GM10847 (cell line): ENCODE measurements around the gene NEDD8.

ENCODE experiments used
- POLR2A ChIP-seq: IDR thresholded peaks from 2 replicates; pipeline ENCODE4 v1.6.1; 2011; ENCODE audit not compliant: insufficient read length; ENCODE audit errors: extremely low read depth

NEDD8 gene

DNA sequence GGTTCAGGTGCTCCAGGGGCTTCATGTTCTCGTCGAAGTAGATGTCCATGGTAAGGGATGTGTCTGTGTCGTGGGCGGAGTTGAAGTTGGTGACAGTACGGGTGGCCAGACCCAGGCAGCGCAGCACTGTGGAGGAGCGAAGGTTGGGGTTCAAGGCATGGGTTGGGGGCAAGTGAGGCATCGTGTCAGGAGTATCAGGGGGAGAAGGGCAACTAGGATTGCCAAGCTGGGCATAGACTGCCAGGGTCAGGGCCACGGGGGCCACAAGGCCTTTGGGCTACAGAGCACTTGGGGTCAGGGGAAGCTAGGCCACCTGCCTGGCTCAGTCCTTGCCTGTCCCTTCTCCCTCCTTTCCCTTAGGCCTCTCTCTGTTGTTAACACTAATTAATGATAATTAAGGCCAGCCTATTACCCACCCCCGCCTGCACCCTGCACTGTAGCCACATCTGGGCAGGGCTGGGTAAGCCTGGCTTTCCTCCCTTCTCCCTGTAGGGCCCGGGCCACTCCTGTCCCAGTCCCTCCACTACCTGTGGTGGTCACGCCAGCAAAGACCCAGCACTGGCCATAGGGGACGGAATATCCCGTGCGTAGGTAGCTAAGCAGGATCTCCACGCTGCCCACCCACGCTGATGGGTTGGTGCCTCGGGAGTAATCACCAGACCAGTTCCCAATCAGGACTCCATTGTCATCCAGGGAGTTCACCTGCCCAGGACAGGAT, 26.5 kb upstream of the NEDD8 start:
- no peak for TF ChIP-seq POLR2A

- no peak for TF ChIP-seq POLR2A
Observed at GRCh38 chr14:24258119-24258518, 26.0 kb upstream of the NEDD8 start.

GRCh38 chr14:24256960-24257359, 24.8 kb upstream of the NEDD8 start:
- no peak for TF ChIP-seq POLR2A

GRCh38 chr14:24255931-24256711, 24.0 kb upstream of the NEDD8 start:
- no peak for TF ChIP-seq POLR2A

DNA sequence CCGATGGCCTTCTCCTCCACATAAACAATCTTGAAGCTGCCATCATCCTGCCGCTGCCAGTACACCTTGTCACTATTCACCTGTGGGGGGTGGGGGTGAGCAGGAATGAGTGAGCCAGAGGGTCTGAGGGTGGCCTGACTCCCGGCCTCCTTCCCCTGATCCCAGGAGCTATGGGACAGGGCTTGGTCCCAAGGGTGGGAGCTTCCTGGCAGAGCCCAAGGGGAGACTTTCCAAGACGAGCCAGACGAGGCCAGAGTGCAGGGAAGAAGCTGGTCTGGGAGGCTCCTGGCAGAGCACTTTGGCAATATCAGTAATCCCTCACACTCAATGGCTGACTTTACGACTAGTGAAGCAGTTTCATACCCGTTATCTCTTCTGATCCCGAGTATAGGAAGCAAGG, 23.3 kb upstream of the NEDD8 start:
- TF ChIP-seq POLR2A = no peak

- TF ChIP-seq POLR2A = no peak
Observed at GRCh38 chr14:24254630-24255392, 22.6 kb upstream of the NEDD8 start.

DNA sequence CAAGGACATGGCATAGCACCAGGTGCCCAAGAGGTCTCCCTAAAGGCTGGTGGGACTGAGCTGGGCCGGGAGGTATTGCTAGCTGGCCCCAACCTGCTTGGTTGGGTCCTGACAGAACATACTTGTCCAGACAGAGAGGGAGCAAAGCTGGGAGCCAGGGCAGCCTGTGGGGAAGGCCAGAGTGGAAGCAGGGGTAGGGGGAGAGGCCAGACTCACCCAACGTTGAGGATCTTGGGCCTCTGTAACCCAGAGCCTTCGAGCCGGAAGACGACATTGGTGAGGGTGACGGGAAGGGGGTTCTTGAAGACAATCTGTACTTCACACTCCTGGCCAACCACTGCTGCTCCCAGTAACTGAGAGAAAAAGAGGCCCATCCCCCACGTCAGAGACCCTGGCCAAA, 21.8 kb upstream of the NEDD8 start:
- no peak for TF ChIP-seq POLR2A

GRCh38 chr14:24252289-24253124, 20.3 kb upstream of the NEDD8 start:
- no peak for TF ChIP-seq POLR2A

- TF ChIP-seq POLR2A = no peak
Observed at GRCh38 chr14:24251880-24252288, 19.7 kb upstream of the NEDD8 start.

DNA sequence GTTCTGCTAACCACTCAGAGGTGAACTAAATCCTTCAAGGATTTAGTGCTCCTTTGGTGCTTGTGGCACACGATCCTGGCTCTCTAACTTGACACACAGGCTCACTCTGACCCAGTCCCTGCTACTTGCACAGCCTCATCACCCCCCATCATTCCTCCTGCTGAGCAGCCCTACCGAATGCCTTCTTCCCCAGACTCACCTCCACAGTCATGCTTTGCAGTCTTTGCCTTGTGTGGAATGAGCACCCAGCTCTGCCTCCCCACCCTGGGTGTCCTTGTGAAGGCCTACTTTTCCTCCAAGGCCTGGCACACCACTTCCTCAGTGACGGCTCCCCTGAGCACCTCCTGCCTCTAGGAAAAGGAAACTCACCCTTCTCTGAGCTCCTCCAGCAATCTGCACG, 18.2 kb upstream of the NEDD8 start:
- no peak for TF ChIP-seq POLR2A

DNA sequence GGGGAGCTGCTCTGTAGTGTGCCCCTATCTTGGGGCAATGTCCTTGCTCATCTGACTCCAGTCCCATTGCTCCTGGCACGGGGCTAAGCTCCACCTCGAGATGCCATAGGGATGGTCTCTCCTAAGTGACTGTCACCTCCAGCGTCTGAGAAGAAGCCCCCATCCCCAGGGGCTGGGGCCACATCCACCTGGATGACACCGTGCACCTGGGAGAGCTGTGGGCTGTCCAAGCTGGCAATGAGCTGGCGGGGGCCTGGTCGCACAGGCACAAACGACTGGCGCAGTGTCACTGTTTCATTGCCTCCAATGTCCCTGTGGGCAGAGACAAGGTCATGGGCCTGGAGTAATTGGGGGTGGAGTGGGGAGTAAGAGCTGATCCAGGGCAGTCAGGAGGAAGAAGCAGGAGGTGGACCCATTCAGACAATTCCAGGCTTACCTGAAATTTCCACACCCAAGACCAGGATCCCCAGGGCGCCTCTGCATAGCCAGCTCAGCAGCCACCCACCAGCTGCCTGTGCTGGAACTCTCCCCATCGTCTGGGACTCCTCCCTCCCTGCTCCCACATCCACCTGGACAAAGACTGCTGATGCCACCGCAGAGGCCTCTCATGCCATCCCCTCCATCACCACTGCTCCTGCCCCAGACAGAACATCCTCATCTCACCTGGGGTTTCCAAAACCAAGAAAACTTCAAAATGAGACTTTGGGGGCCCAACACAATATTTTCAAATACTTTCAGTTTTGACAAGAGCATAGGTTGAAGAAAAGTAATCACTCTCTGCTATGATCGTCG, 17.3 kb upstream of the NEDD8 start:
- TF ChIP-seq POLR2A = no peak

- TF ChIP-seq POLR2A = no peak
Observed at GRCh38 chr14:24247422-24247821, 15.3 kb upstream of the NEDD8 start.

- no peak for TF ChIP-seq POLR2A
Observed at GRCh38 chr14:24246765-24247212, 14.6 kb upstream of the NEDD8 start.

DNA sequence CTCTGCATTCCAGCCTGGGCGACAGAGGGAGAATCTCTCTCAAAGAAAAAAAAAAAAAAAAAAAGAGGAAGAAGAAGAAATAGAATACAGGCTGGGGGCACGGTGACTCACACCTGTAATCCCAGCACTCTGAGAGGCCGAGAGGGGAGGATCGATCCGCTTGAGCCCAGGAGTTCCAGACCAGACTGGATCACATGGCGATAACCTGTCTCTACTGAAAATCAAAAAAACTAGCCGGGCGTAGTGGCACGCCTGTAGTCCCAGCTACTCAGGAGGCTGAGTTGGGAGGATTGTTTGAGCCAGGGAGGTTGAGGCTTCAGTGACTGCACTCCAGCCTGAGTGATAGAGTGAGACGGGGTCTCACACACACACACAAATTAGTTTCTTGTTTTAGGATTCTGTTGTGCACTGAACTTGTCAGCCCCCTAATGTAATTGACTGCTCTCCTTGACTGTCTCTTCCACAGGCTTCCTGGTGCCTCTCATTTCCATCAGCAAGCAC, 11.2 kb upstream of the NEDD8 start:
- TF ChIP-seq POLR2A = no peak
